GM23248 (cell line): Measurements from ENCODE around the gene MED19. TPM values are rescaled to one million over a fixed set of nuclear protein-coding genes. Genes with fewer than 3 reads are reported as not detected.
"Not testable (repeated sequence)": the region's sequence is repeated elsewhere in the genome, so short reads cannot be mapped to it uniquely, and the experiment has no call there.

ENCODE experiments used
- DNase-seq: peaks from one replicate; pipeline ENCODE4 v3.0.0-alpha.2; 2015
- H2AFZ ChIP-seq: fragments of 200-600 bp; sonication (generic); 2 replicates; pipeline ENCODE4 v1.6.1; 2016; ENCODE audit warnings: antibody characterized with exemption
- H3F3A ChIP-seq: fragments of 200-600 bp; sonication (generic); 2 replicates; pipeline ENCODE4 v1.6.1; 2016; ENCODE audit warnings: mild to moderate bottlenecking, antibody characterized with exemption, mixed run types; ENCODE audit not compliant: insufficient read depth
- H3K27ac ChIP-seq: fragments of 200-600 bp; sonication (generic); 2 replicates; pipeline ENCODE4 v1.5.1; 2016; ENCODE audit warnings: mild to moderate bottlenecking
- H3K27me3 ChIP-seq: fragments of 200-600 bp; sonication (generic); replicated peaks from 2 replicates; pipeline ENCODE4 v1.6.1; 2016; ENCODE audit warnings: mild to moderate bottlenecking; ENCODE audit not compliant: insufficient read depth
- H3K36me3 ChIP-seq: fragments of 200-600 bp; sonication (generic); 2 replicates; pipeline ENCODE4 v1.6.1; 2016; ENCODE audit warnings: low read depth, mild to moderate bottlenecking
- H3K4me1 ChIP-seq: fragments of 200-600 bp; sonication (generic); 2 replicates; pipeline ENCODE4 v1.6.1; 2016; ENCODE audit warnings: mild to moderate bottlenecking; ENCODE audit not compliant: insufficient read depth
- H3K4me2 ChIP-seq: fragments of 200-600 bp; sonication (generic); one replicate; pipeline ENCODE4 v1.6.1; 2016; ENCODE audit warnings: mild to moderate bottlenecking; ENCODE audit not compliant: unreplicated experiment
- H3K4me3 ChIP-seq: fragments of 200-600 bp; sonication (generic); 2 replicates; pipeline ENCODE4 v1.5.1; 2016; ENCODE audit warnings: mild to moderate bottlenecking
- H3K79me2 ChIP-seq: fragments of 200-600 bp; sonication (generic); 2 replicates; pipeline ENCODE4 v1.6.1; 2016; ENCODE audit warnings: mild to moderate bottlenecking; ENCODE audit not compliant: insufficient read depth
- H3K9ac ChIP-seq: fragments of 200-600 bp; sonication (generic); 2 replicates; pipeline ENCODE4 v1.6.1; 2016; ENCODE audit warnings: mild to moderate bottlenecking
- H3K9me2 ChIP-seq: fragments of 200-600 bp; sonication (generic); 2 replicates; pipeline ENCODE4 v1.6.1; 2016; ENCODE audit warnings: mixed run types, mild to moderate bottlenecking, moderate library complexity; ENCODE audit not compliant: insufficient read depth
- H3K9me3 ChIP-seq: fragments of 200-600 bp; sonication (generic); one replicate; pipeline ENCODE4 v1.6.1; 2017; ENCODE audit warnings: low read depth
- H4K20me1 ChIP-seq: fragments of 200-600 bp; sonication (generic); 2 replicates; pipeline ENCODE4 v1.6.0; 2016; ENCODE audit not compliant: insufficient read depth
- EZH2 ChIP-seq: fragments of 200-600 bp; sonication (generic); IDR thresholded peaks from 2 replicates; pipeline ENCODE4 v1.6.1; 2018; ENCODE audit warnings: antibody characterized with exemption, mild to moderate bottlenecking; ENCODE audit not compliant: insufficient read depth, poor library complexity, severe bottlenecking
- EZH2phosphoT487 ChIP-seq: fragments of 200-600 bp; sonication (generic); IDR thresholded peaks from 2 replicates; pipeline ENCODE4 v1.6.1; 2018; ENCODE audit warnings: antibody characterized with exemption, moderate library complexity, mild to moderate bottlenecking, low read depth; ENCODE audit not compliant: insufficient read depth
- WGBS, 2 experiments: methylation state at CpG; one replicate each; pipeline ENCODE4 v1.1.6; 2015 to 2017; ENCODE audit warnings: low lambda C conversion rate in 2 of 2, low coverage in 1 of 2; ENCODE audit errors: missing lambda C conversion rate in 2 of 2; 5-methylcytosine and 5-hydroxymethylcytosine counted together
- in situ Hi-C: fragments of 300-500 bp; cut with MboI; formaldehyde crosslinking; loops from 2 replicates; pipeline ENCODE4 v1.15.0; 2020
- polyA plus RNA-seq: library from polyadenylated mRNA; unstranded; fragments of >200 nt; fragmentation: Nextera tagmentation; extraction: Ambion mirVana; gene quantifications from 2 replicates; pipeline ENCODE4 v1.2.1, GENCODE V29; 2016
- total RNA-seq: library from RNA; depleted of rRNA; stranded (reverse); fragments of >200 nt; shearing (Covaris generic); gene quantifications from 2 replicates; pipeline ENCODE4 v1.2.3, GENCODE V29; 2014

The MED19 gene
- total and polyA plus RNA-seq, 2 experiments from 2014 or later, result 33.4 to 39.6 TPM

- H3K79me2 ChIP-seq, result peaks cover 99% of the 10 kb centered on the region
- no peak overlapping the region for H2AFZ ChIP-seq
- WGBS, 2 experiments, result 85 to 89% methylated on average over 7 of the region's 7 CpGs
- H3K9ac ChIP-seq, result no peak overlapping the region
- no peak overlapping the region for H3K4me3 ChIP-seq
- in situ Hi-C loops, result no loop called here
- no peaks in the 10 kb centered on the region for H3K9me2 ChIP-seq
- H4K20me1 ChIP-seq, result no peaks in the 10 kb centered on the region
- H3K4me2 ChIP-seq, result no peak overlapping the region
- H3K27me3 ChIP-seq, result no peaks in the 10 kb centered on the region
- 0 out of 2 replicates have a peak, but pooled peaks cover 3% of the 10 kb centered on the region for H3K4me1 ChIP-seq
- TF ChIP-seq EZH2phosphoT487 (no peak), EZH2 (no peak)
- H3K27ac ChIP-seq, result no peak overlapping the region
- no peaks in the 10 kb centered on the region for H3K36me3 ChIP-seq
- no peaks in the 10 kb centered on the region; the same call in 1 of the 2 replicates for H3F3A ChIP-seq
- DNase-seq, result no peak
- no peaks in the 10 kb centered on the region for H3K9me3 ChIP-seq
These were observed 16.8 kb upstream of the MED19 start for GRCh38 chr11:57728829-57729228.

- H3K9me3 ChIP-seq, result no peaks in the 10 kb centered on the region
- in situ Hi-C loops, result no loop called here
- peaks cover 99% of the 10 kb centered on the region for H3K79me2 ChIP-seq
- no peak overlapping the region for H3K9ac ChIP-seq
- WGBS, 2 experiments, result 61 to 68% methylated on average over 2 of the region's 2 CpGs
- H3K4me1 ChIP-seq, result 0 out of 2 replicates have a peak, but pooled peaks cover 3% of the 10 kb centered on the region
- H3K36me3 ChIP-seq, result no peaks in the 10 kb centered on the region
- no peaks in the 10 kb centered on the region; the same call in 1 of the 2 replicates for H3F3A ChIP-seq
- H3K9me2 ChIP-seq, result no peaks in the 10 kb centered on the region
- H3K4me3 ChIP-seq, result no peak overlapping the region
- no peaks in the 10 kb centered on the region for H3K27me3 ChIP-seq
- no peak overlapping the region for H3K27ac ChIP-seq
- no peak for TF ChIP-seq EZH2phosphoT487
- TF ChIP-seq EZH2, result no peak
- no peak overlapping the region for H3K4me2 ChIP-seq
- no peak overlapping the region for H2AFZ ChIP-seq
- no peaks in the 10 kb centered on the region for H4K20me1 ChIP-seq
- peak; percentile 7 for DNase-seq
These were observed 15.2 kb upstream of the MED19 start for GRCh38 chr11:57727185-57727584.

- in situ Hi-C loops, DNase-seq, H3K27me3 ChIP-seq, H3K9ac ChIP-seq, H3K4me3 ChIP-seq, H3K9me2 ChIP-seq, H3K27ac ChIP-seq, H4K20me1 ChIP-seq, H3K36me3 ChIP-seq, H3F3A ChIP-seq, H2AFZ ChIP-seq, H3K9me3 ChIP-seq, H3K4me2 ChIP-seq: not testable (repeated sequence)
- H3K4me1 ChIP-seq, result peaks cover 16% of the 10 kb centered on the region
- WGBS, 2 experiments, result 95% methylated on average over 17 of the region's 34 CpGs; no CpG with 5 or more reads in 1 of the 2 experiments
- peaks cover 79% of the 10 kb centered on the region for H3K79me2 ChIP-seq
These were observed 4.7 kb upstream of the MED19 start for GRCh38 chr11:57716726-57717125.

- Histone ChIP-seq H2AFZ (no peak overlapping the region), H3F3A (no peaks in the 10 kb centered on the region), H3K79me2 (peaks cover 79% of the 10 kb centered on the region), H3K9me3 (no peaks in the 10 kb centered on the region), H3K9ac (peak overlapping the region; percentile 96), H3K27me3 (no peaks in the 10 kb centered on the region), H4K20me1 (no peaks in the 10 kb centered on the region), H3K4me3 (peak overlapping the region; percentile 99), H3K27ac (no peak overlapping the region), H3K4me1 (peaks cover 24% of the 10 kb centered on the region), H3K4me2 (peak overlapping the region; percentile 92), H3K36me3 (no peaks in the 10 kb centered on the region; the same call in 1 of the 2 replicates), H3K9me2 (no peaks in the 10 kb centered on the region)
- TF ChIP-seq EZH2phosphoT487 (no peak), EZH2 (no peak)
- in situ Hi-C loops, result no loop called here
- no peak for DNase-seq
- 95 to 96% methylated on average over 2 of the region's 2 CpGs for WGBS, 2 experiments
These were observed 1.8 kb upstream of the MED19 start for GRCh38 chr11:57713835-57714234.
